AG09319 (cell line): ENCODE results near the gene SLC9B1.

Experiments used
- DNase-seq: peaks from one replicate; pipeline ENCODE4 v3.0.0-alpha.2; 2010; ENCODE audit warnings: low read depth; ENCODE audit errors: extremely low read depth
- CTCF ChIP-seq: IDR thresholded peaks from 2 replicates; pipeline ENCODE4 v1.5.1; 2011; ENCODE audit warnings: low read depth, mild to moderate bottlenecking, inconsistent platforms, low read length, moderate library complexity

The SLC9B1 gene

GRCh38 chr4:103050736-103051436, 31.4 kb upstream of the SLC9B1 start:
- no peak for TF ChIP-seq CTCF
- no peak for DNase-seq

- DNase-seq, result peak; percentile 5
- peak; percentile 83 for TF ChIP-seq CTCF
These were observed 27.1 kb upstream of the SLC9B1 start for GRCh38 chr4:103046416-103047290.

- TF ChIP-seq CTCF, result no peak
- DNase-seq, result no peak
These were observed 24.7 kb upstream of the SLC9B1 start for GRCh38 chr4:103044183-103044582.

- no peak for DNase-seq
- TF ChIP-seq CTCF, result no peak
These were observed 16.7 kb upstream of the SLC9B1 start for GRCh38 chr4:103036169-103036568.

- DNase-seq, result no peak
- peak; percentile 34 for TF ChIP-seq CTCF
These were observed 13.1 kb upstream of the SLC9B1 start for GRCh38 chr4:103032574-103032973.

GRCh38 chr4:103030791-103031190, 11.3 kb upstream of the SLC9B1 start:
- TF ChIP-seq CTCF, result no peak
- DNase-seq, result no peak

- no peak for DNase-seq
- TF ChIP-seq CTCF, result no peak
These were observed 9.8 kb upstream of the SLC9B1 start for GRCh38 chr4:103029300-103029699.
